NK-92 (cell line): Measurements from ENCODE around the gene FARS2.
"Not testable (repeated sequence)": the region's sequence is repeated elsewhere in the genome, so short reads cannot be mapped to it uniquely, and the experiment has no call there.

ENCODE experiments used
- DNase-seq: peaks from one replicate; lab custom pipeline; 2025; ENCODE audit not compliant: unreplicated experiment; lab: John Stamatoyannopoulos, UW

FARS2 gene

DNA sequence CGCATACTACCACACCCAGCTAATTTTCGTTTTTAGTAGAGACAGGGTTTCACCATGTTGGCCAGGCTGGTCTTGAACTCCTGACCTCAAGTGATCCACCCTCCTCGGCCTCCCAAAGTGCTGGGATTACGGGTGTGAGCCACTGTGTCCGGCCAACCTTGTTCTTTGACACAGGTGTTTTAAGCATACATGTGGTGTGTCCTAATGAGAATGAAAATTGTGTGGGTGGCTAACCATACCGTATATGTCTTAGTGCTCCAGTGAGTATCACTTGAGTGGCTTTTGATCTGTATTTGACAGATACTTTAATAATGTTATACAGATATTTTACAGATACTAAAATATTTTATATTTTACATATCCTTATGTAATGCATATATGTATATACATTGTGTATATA, 395.4 kb downstream of the FARS2 start:
- DNase-seq = not testable (repeated sequence)

DNA sequence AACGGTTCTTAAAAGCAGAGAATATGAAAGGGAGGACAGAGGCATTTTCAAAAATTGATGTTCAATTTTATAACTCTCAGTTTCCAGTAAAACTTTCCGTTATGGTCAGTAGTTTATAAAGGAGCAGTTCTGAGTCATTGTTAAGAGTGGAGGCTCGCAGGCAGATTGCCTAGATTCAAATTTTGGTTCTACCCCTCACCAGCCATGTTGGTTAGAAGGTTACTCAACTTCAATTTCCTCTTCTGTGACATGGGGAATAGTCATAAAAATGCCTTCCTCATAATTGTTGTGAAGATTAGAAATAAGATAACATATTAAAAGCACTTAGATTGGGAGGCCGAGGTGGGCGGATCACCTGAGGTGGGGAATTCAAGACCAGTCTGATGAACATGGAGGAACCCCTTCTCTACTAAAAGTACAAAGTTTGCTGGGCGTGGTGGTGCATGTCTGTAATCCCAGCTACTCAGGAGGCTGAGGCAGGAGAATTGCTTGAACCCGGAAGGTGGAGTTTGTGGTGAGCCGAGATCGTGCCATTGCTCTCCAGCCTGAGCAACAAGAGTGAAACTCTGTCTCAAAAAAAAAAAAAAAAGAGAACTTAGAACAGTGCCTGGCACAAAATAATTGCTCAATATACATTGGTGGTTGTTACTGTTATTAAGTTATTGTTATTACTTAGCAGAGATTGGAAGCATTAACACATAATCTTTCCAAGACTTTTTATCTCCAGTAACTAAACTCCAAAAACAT, 396.5 kb downstream of the FARS2 start:
- DNase-seq = no peak

DNA sequence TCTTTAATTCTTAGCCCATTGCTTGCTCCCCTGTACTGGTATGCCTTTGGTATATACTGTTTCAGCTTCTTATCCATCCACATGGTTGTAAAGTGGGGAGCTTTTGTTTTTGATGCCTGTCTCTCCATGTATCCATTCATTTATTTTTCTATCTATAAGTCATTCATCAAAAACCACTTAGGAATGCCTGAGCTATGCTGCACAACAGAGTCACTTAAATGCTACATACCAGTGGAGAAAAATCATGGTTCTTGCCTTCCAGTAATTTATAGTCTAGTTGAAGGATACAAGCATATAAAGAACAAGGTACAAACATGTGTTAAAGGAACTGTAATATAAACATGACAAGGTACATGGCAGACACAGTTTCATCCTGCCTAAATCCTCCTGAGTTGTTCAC, 398.2 kb downstream of the FARS2 start:
- DNase-seq = no peak

DNA sequence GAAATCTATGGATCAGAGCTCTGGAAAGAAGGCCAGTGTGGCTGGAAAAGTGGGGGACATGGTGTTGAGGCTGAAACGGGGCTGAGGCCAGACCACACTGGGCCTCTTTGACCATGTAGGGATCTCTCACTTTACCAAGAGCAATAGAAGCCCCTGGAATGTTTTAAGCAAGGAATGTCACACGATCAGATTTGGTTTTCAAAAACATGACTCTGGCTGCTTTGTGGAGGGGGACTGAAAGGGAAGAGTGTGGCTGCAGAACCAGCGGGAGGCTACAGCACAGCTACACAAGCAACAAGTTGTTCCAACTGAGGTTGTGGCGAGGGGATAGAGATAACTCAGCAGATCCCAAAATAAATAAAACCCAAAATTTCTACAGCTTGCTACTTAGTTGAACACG, 399.5 kb downstream of the FARS2 start:
- DNase-seq = no peak

DNA sequence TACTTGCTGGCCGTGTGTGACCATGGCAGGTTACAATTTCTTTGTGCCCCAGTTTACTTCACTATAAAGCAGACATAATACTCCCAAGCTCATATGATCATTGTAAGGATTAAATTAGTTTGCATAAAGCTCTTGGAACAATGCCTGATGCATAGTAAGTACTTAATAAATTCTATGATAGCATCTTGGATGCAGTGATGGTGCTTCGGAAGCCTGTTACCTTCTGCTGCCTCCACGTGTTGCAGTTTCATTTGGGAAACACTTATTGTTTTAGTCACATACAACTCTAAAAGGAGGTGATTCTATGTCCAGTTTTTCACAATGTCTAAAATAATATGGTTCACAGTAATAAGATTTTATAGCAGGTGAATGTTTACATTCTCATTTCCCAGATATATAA, 401.5 kb downstream of the FARS2 start:
- no peak for DNase-seq

DNA sequence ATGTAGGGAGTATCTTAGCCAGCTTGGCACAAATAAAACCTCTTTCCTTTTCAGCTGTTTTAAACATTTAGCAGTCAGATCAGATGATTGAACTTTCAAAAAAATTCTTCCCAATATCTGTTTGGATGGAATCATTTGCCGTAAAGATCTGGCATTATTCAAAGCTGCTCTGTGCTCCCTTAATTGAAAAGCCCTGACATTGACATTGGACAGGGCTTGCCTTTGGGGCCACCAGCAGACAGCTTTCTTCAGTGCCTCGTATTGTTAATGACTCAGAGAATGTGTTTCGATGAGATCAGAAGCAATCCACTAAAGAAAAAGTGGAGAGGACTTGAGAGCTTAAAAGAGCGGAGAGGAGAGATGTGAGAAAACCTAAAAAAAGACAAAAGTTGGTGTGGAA, 401.9 kb downstream of the FARS2 start:
- no peak for DNase-seq

DNA sequence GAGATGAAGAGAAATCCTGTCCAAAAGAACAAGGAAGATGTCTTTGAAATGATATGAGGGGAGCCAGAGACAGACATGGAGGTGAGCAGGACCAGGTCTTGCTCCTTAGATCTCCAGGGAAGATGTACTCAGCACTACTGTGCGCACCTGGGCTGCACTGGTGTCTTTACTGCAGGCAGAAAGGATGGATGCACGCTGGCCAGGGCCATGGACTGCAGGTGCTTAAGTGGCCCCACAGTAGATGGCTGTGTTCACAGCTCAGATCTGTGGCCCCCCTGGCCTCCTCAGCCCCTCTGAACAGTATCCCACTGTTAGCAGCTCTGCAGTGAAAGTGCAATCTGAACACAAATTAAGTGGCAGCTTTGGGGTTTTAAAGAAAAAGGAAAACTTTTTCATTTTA, 402.4 kb downstream of the FARS2 start:
- no peak for DNase-seq

DNA sequence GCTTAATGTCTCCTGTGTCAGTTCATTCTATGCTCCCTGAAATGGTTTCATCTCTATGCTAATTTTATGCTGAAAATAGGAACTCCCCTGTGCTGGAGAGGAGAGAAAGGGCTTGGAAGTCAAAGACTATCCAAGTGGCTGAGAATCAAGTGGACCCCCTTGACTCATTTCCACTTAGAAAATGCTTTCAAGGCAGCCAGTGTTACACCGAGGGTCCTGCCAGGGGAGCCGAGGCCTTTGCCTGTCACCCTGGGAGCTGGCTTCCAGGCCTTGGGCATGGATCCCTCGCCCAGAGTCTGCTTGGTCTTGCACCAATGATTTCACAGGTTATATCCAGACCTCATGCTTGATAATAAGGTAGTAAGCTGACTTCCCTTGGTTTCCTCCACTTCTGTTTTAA, 402.8 kb downstream of the FARS2 start:
- DNase-seq = no peak

DNA sequence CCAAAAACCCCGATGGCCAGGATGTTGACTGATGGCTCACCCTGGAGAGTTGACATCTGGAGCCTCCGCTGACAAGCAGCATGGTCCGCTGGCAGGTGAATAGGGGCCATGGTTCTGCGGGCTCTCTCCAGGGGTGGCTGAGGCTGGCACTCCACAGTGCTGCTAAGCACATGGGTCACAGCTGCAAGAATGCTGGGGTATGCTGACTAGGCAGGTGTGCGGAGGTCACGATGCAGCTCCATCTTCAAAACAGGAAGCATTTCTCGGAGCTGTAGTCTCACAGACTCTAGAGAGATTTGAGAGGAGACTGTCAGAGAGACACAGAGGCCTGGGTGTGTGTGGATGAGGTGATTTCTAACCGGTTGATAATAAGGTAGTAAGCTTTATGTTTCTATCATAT, 403.9 kb downstream of the FARS2 start:
- DNase-seq = no peak

DNA sequence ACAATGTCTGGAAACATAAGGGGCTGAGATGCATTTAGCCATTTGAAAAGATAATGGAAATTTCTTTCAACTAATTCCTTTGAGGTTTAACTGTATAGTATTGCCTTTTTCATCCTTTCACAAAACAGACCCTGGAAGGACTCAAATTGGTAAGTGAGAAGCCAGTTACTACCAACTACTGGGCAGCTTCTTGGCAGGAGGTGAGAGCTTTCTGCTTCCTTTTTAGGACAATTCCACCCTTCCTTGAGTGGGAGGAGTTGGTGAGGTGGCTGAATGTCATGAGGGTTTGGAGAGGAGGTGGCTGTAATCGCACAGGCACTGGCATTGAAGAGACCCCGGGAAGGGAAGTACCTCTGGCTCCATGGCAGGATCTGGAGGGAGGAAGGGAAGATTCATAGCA, 404.4 kb downstream of the FARS2 start:
- no peak for DNase-seq

DNA sequence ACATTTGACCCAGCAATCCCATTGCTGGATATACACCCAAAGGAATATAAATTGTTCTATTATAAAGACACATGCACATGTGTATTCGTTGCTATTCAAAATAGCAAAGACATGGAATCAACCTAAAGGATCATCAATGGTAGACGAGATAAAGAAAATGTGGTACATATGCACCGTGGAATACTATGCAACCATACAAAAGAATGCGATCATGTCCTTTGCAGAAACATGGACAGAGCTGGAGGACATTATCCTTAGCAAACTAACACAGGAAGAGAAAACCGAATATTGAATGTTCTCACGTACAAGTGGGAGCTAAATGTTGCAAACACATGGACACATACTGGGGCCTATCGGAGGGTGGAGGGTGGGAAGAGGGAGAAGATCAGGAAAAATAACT, 405.4 kb downstream of the FARS2 start:
- DNase-seq = no peak

DNA sequence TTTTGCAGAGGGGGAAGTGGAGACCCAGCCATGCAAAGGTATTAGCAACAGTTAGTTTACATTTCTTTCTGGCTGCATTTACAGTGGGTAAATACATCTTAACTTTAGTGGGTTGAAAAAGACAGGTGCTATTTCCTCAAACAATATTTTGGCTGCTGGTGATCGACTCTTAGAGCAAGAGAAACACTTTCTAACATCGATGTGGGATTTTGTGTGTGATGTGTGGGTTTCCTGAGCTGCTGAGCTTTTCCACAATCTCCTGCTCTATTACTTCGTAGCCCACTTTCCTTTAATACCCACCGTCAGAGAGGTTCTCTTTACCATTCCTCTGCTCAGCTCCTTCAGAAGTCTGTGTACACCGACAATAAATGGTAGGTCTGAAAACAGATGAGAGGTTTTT, 406.4 kb downstream of the FARS2 start:
- DNase-seq = no peak

DNA sequence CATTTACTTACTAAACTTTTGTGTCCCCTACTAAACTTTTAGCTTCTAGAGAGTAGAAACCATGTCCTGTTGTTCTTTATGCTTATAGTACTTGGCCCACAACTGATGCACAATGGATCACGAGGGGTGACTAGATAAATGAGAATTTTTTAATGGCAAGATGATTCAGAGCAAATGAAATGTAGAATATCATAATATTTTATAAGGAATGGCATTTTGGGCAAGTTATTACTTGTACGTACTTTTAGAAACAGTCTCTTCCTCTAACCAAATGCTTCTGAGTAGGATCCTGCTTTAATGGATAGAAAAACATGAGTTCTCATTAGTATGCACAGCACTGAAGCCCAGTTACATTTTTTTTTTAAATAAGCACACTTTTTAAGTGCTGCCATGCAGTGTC, 409.1 kb downstream of the FARS2 start:
- no peak for DNase-seq

DNA sequence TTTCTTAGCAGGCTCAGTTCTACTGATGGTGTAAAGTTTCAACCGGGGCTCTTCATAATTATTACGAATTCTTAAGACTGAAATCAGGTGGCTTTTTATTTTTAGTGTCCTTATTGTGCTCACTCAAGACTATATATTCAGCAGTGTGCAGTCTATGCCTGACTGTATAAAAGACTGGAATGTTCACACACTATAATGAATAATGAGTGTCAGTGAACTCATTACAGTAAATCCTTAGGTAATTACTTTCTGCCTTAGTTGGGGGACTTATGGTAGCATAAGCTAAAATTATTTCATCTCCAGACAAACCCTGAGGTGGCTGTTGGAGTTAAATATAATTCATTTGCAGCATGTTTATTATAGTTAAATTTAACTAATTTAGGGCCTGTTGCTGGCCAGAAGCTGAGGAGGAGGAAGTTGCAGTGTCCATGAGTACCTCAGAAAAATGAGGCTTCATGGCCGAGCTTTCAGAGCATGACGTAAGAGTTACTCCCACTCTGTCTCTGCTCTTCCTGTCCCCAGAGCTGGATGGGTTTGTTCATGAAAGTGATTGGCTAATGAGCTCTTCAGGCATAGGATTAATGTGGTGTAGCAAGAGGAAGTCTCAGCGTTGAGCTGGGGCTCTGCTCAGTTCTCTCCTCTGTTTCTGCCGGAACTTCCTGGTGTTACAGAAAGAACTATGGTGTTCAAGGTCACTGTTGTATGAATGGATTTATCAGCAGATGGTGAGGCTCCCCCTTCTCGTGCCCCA, 409.7 kb downstream of the FARS2 start:
- no peak for DNase-seq

DNA sequence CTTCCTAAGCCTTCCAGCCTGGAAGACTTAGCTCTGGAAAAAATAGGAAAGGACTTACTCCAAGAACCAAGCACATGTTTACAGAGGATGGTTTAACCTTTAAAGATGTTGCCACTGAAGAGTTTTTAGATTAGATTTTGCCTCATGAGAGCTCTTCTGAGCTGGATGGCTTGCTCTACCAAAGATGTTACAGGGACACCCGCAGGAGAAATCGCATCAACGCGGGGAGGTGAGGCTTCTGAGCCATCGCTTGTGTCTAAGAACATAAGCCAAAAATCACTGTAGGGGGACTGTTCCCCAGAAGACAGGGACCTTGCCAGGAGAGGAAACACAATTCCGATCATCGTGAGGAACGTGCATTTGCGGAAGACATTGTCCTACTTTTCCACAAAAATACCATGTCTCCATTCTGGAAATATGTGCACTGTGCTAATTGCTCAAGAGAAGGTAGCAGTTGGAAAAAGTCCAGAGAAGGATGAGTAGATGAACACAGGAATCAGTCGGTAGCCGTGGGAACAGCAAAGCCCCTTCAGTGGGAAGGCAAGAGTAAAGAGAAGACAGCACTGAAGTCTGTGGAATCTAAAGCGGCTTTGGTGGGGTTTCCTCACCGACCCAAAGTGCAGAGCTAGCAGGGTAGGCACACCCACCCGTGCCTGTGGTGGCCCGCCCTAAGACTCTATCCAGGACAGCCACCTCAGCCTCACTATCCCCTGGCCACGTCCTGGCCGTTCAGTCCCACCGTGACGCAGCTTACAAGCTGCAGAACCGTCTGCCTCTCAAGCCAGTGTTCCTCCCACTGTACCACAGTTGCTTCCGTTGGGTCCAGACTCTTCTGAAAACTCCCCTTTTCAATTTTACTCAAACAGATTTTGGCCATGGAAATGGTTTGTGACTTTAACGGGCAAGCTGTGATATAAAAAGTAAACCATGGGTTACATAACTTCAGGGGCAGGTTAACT, 410.6 kb downstream of the FARS2 start:
- DNase-seq = no peak

DNA sequence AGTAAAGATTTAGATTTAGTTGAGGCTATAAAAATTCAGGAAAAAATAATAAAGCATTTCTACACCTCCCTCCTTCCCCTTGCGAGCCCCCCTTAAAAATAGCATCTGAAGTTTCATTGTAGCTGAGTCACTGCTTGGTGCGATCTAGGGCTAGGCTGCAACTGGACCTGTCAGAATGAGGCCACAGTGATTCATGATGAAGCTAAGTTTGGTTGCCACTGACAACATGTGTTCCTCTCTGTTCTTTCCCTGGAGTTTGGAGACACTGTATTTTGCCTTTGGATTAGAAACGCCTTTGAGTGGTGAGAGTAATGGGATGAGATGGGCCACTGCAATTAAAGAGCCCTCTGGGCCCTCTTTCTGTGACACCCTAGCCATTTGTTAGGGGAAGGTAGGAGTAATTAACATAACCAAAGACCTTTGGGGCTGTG, 411.3 kb downstream of the FARS2 start:
- no peak for DNase-seq

DNA sequence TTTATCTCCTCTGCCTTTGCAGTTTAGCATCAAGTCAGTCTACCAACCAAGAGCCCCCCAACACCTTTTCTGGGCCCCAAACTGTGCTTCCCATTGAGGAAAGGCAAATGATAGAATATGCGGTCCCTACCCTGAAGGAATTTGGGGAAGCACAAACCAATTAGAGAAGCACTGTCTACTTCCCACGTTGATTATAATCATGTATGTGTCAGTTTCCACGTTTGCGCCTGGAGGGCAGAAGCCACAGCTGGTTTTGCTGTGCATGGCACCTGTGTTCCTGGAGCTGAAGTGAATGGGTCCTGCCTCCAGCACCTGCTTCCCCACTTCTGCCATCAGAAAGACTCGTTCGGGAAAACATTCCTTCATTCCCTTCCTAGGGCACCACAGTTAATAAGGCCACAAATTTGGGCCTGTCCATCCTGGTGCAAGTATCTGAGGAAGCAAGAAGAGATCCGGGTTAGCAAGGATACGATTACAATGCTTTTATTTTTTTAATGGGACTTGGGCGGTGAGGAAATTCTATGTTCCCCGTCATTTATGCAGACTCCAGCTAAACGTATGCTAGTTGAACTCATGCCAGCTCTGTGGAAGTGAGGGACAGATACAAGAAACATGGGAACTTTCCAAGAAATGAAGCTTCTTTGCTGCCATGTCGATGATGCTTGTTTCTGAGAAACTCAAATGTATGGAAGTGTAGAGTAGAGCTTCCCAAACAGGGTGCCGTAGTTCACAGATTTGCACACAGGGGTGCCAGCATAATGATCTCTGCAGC, 411.9 kb downstream of the FARS2 start:
- DNase-seq = no peak

DNA sequence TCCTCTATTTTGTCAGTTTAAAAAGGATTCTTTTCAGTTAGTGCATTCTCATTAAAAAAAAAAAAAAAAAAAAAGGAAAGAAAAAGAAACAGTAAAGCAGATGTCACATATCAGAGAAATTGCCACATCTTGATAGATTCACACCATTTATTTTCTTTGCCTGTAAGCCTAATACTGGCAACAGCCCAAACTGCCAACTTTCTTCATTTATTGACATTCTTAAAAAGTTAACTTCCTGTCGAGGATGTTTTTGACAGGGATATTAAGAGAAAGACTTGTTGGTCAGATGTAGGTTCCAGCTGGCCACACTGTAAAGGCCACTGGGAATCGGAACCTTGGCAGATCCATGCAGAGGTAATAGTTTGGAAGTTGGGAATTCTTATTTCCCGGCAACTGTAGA, 412.8 kb downstream of the FARS2 start:
- no peak for DNase-seq

DNA sequence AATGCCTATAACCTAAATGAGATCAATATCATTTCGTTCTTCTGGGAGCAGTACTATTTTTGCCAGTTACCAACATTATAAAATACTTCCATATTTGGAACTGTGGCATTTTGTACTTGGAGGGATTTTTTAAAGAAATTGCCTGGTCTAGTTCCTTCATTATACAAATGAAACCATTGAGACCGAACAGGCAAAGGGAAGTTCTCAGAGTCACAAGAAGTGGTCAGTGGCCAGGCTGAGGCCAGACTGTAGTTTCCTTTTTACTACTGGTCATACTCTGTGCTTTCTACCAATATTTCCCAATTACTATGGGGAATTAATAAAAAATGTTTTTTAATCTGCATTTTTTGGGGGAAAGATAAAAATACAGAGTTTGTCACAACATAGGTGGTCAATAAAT, 413.4 kb downstream of the FARS2 start:
- DNase-seq = no peak

DNA sequence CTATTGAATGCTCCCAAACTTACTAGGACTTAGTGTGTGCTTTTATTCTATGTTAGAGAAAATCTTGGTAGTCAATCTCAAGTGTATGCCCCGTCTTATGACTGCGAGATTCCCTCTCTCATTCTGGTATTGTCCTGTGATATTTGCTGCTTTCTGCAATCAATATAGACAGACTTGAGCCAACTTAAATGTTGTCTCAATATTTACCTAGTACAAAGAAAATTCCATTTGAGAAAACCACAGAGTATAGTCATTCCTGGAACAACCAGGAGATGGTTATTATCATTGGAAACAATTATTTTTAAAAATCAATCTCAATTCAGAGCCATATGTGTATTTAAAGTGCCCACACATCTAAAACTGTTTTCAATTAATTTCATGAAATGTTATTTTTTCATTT, 415.4 kb downstream of the FARS2 start:
- DNase-seq = no peak
